ENCODE results near the gene TRIM65.

Gene TRIM65

DNA sequence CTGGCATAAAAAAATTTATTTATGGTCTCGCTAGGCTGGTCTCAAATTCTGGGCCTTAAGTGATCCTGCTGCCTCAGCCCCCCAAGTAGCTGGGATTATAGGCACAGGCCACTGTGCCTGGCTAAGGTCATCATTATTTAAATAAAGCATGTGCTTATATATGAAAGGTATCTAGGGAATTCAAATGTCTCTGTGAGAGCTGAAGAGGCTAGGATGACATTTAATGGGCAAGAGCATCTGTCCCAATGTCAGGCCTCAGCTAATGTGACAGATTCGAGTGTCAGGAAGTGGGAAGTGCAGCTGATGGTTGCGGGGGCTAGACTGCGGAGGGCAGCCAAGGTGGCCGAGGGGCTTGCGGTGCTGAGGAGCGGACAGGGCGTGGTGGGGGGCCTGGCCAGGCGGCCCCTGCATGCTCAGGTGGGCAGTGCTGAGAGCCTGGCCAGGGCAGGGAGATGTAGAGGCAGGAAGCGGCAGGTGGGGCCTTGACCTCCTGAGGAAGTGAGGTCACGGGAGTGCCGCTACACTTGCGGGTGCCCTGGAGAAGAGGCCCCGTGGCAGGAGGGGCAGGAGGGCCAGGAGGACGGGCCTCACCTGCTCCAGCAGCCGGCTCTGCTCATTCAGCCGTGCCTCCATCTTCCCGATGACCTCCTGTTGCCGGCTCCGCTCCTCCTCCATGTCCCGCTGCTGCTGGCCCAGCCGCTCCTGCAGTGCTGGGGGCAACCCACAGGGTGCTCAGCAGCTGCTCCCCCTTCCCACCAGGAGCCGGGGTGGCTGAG lies 20.6 kb upstream of the TRIM65 start:
- TF ChIP-seq, protein P1, sequence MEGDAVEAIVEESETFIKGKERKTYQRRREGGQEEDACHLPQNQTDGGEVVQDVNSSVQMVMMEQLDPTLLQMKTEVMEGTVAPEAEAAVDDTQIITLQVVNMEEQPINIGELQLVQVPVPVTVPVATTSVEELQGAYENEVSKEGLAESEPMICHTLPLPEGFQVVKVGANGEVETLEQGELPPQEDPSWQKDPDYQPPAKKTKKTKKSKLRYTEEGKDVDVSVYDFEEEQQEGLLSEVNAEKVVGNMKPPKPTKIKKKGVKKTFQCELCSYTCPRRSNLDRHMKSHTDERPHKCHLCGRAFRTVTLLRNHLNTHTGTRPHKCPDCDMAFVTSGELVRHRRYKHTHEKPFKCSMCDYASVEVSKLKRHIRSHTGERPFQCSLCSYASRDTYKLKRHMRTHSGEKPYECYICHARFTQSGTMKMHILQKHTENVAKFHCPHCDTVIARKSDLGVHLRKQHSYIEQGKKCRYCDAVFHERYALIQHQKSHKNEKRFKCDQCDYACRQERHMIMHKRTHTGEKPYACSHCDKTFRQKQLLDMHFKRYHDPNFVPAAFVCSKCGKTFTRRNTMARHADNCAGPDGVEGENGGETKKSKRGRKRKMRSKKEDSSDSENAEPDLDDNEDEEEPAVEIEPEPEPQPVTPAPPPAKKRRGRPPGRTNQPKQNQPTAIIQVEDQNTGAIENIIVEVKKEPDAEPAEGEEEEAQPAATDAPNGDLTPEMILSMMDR (IDR thresholded peaks at IDR 0.05; ENCODE audit: insufficient read depth, missing control alignments), result no peak
- FAIRE-seq (no peak), DNase-seq (ENCODE audit: insufficient read length, low spot score) (no peak)

DNA sequence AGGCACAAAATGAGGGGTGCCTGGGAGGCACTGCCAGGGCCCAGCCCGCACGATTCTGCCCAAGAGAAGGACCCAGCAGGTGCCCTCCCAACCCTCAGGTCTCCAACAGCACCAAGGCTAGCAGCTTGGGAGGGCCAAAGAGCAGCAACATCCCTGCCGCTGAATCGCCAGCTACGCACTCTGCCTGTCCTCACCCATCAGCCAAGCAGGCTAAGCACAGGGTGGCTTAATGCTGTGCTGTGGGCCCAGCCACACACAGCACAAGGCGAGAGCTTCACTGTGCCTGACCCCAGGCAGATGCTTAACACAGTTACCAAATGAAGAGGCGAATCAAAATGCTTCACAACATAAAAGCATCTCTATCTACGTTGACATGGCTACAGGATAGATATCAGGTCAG lies 18.5 kb upstream of the TRIM65 start:
- FAIRE-seq (no peak), DNase-seq (ENCODE audit: insufficient read length, low spot score) (no peak)
- TF ChIP-seq, protein P1 (IDR thresholded peaks at IDR 0.05; ENCODE audit: insufficient read depth, missing control alignments), result no peak

DNA sequence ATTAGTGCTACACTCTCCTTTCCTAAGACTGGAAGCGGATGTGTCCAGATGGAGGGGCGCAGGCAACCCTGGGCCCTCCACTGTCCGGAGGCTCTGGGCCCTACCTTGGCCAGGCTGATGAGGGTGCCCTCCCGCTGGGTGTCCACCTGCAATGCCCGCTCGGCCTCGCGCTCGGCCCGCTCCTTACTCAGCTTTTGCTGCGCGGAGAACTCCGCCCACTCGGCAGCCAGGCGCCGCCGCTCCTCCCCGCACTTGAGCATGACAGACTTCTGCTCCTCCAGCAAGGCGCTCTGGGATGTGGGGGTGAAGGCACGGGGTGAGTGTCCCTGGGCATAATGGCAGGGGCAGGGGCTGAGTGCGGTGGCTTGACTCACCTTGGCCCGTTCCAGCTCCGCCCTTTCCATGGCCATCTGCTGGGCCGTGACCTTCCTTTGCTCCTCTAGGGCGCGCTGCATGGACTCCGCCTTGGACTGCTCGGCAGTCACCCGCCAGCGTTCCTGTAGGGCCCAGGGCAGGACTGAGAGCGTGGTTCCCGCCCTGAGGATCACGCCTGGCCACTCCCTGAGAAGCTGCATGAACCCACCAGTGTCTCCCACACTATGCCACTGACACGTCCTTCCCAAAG lies 18.0 kb upstream of the TRIM65 start:
- no peak for DNase-seq (ENCODE audit: insufficient read length, low spot score)
- no peak for FAIRE-seq
- TF ChIP-seq, protein P1 (IDR thresholded peaks at IDR 0.05; ENCODE audit: insufficient read depth, missing control alignments), result no peak

DNA sequence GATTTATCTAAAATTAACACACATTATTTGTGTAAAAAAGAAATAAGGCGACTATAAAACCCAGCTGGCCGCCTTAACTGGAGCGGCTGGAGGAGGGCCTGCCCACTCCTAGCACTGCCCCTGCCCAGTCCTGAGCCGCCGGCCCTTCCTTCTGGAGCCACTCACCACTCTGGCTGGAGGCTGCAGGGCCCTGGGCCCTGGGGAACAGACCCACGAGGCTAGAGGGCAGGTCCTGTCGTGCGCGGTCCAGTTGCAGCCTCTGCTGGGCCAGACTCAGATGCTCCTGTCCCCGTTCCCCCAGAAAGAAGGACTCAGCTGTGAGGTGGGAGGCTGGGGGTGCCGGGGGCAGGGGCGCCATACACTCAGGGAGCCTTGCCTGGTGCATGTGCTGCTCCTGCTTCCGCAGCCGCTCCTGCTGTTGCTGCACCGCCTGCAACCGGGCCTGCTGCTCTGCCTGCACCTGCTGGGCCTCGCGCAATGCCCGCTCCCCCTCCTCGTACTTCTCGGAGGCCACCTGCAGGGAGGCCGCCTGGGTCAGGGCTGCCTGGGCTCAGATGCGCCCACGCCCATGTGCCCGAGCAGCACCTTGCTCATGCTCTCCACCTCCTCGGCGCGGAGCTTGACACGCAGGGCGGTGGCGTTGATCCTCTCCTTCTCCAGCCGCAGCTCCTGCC lies 16.9 kb upstream of the TRIM65 start:
- TF ChIP-seq, protein P1 (IDR thresholded peaks at IDR 0.05; ENCODE audit: insufficient read depth, missing control alignments), result no peak
- FAIRE-seq, result no peak
- DNase-seq (ENCODE audit: insufficient read length, low spot score), result no peak

DNA sequence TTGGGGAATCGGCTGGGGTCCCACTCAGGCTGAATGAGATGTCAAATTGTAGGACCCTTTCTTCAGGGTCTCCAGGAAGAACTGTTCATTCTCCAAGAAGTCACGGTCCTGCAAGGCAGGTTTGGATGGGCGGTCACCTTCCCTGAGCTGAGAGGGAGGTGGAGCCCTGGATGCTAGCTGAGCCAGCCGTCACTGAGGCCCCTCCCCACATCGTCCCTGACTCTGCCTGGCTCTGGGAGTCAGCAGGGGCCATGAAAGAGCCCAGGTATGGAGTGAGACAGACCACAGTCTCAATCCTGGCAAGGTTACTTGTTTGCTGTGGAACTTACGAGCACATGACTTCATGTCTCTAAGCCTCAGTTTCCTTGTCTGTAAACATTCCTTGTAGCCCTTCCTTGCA lies 13.9 kb upstream of the TRIM65 start:
- FAIRE-seq (no peak), DNase-seq (ENCODE audit: insufficient read length, low spot score) (no peak)
- TF ChIP-seq, protein P1 (IDR thresholded peaks at IDR 0.05; ENCODE audit: insufficient read depth, missing control alignments), result no peak

DNA sequence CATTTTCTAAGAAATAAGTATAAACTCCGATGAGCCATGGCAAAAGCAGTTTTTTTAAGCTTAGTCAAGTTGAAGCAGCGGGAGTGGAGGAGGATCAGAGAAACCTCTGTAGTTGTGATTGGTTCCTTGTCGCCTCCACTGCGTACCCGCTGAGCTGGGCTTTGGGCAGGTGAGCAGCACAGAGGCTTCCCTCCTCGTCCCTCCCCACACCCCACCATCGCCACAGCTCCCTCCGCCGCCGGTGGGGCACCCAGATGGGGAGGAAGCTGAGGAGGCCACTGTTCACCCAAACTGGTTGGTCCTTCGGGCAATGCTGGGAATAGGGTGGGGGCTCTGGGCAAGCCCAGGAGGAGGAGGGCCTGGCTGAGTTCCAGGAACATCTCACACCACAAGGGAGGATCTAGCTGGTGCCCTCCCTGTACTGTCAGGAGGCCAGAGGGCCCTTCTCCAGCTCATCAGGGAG lies 13.1 kb upstream of the TRIM65 start:
- TF ChIP-seq, protein P1 (IDR thresholded peaks at IDR 0.05; ENCODE audit: insufficient read depth, missing control alignments), result no peak
- DNase-seq (ENCODE audit: insufficient read length, low spot score), result no peak
- FAIRE-seq, result no peak

All from D721Med (cell line).